PFSK-1 (cell line): ENCODE data around the gene COL8A1.

Experiments used
- FOXP2 ChIP-seq: optimal IDR thresholded peaks from 2 replicates; pipeline ENCODE3; 2011; ENCODE audit warnings: borderline replicate concordance, control low read depth, inconsistent platforms; ENCODE audit not compliant: insufficient read depth; ENCODE audit errors: extremely low read length, extremely low read depth
- POLR2AphosphoS5 ChIP-seq: IDR thresholded peaks from 2 replicates; pipeline ENCODE4 v1.6.1; 2012; ENCODE audit warnings: low read depth, mild to moderate bottlenecking, control low read depth, low read length, moderate library complexity
- SIN3A ChIP-seq: IDR thresholded peaks from 2 replicates; pipeline ENCODE4 v1.6.1; 2012; ENCODE audit warnings: mild to moderate bottlenecking, low read length, moderate library complexity, borderline replicate concordance; ENCODE audit not compliant: insufficient read depth
- TAF1 ChIP-seq: IDR thresholded peaks from 2 replicates; pipeline ENCODE4 v1.6.1; 2012; ENCODE audit warnings: low read length, control low read depth, borderline replicate concordance; ENCODE audit not compliant: insufficient read depth
- TF ChIP-seq, protein P1 (sequence below), 2 experiments: IDR thresholded peaks; 2 replicates each; pipeline versions ENCODE4 v1.6.1 to v1.8.0; 2011 to 2012; ENCODE audit warnings: low read depth in 2 of 2, low read length in 2 of 2, control low read depth in 1 of 2, inconsistent platforms in 1 of 2, mild to moderate bottlenecking in 1 of 2, moderate library complexity in 1 of 2; ENCODE audit not compliant: insufficient read depth in 1 of 2

The COL8A1 gene

DNA sequence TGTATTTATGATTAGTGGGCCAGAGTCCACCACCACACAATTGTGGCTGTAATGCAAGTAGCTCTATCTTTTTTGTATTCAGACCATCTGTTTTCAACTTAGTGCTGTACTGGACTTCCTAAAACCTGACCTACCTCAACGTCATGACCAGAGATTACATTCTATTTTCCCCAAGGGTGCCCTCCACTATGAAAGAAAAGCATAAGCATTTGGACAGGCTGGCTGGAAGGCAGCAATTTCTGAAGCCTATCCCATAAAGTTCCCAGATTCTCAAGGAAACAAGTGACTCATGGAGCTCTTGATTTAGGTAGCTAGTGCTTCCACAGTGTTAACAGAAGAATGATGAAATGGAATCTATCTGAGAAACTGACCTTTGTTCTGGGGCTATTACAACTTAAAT lies 75.8 kb downstream of the COL8A1 start:
- no peak for TF ChIP-seq SIN3A
- no peak for TF ChIP-seq POLR2AphosphoS5
- no peak for TF ChIP-seq TAF1
- TF ChIP-seq, protein P1, sequence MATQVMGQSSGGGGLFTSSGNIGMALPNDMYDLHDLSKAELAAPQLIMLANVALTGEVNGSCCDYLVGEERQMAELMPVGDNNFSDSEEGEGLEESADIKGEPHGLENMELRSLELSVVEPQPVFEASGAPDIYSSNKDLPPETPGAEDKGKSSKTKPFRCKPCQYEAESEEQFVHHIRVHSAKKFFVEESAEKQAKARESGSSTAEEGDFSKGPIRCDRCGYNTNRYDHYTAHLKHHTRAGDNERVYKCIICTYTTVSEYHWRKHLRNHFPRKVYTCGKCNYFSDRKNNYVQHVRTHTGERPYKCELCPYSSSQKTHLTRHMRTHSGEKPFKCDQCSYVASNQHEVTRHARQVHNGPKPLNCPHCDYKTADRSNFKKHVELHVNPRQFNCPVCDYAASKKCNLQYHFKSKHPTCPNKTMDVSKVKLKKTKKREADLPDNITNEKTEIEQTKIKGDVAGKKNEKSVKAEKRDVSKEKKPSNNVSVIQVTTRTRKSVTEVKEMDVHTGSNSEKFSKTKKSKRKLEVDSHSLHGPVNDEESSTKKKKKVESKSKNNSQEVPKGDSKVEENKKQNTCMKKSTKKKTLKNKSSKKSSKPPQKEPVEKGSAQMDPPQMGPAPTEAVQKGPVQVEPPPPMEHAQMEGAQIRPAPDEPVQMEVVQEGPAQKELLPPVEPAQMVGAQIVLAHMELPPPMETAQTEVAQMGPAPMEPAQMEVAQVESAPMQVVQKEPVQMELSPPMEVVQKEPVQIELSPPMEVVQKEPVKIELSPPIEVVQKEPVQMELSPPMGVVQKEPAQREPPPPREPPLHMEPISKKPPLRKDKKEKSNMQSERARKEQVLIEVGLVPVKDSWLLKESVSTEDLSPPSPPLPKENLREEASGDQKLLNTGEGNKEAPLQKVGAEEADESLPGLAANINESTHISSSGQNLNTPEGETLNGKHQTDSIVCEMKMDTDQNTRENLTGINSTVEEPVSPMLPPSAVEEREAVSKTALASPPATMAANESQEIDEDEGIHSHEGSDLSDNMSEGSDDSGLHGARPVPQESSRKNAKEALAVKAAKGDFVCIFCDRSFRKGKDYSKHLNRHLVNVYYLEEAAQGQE (IDR thresholded peaks at IDR 0.05; ENCODE audit: insufficient read depth in 1 of 2, low read depth in 2 of 2, low read length in 2 of 2): no peak
- no peak for TF ChIP-seq FOXP2

DNA sequence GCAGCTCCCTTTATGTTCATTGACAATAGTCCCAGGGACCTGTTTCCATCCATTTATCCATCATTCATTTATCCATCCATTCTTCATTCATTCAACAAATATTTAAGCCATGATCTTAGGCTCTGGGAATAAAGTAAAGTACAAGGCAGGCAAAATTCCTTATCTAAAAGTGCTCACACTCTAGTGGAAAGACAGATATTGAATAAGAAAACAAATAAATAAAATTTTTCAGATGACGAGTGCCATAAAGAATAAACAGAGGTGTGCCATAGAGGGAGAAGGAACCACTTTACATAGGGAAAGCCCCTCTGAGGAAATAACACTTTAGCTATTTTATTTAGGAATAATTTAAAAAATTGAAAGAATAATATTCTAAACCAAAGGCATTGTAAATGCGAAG lies 76.2 kb downstream of the COL8A1 start:
- no peak for TF ChIP-seq FOXP2
- TF ChIP-seq TAF1: no peak
- TF ChIP-seq POLR2AphosphoS5: no peak
- TF ChIP-seq, protein P1 (IDR thresholded peaks at IDR 0.05; ENCODE audit: insufficient read depth in 1 of 2, low read depth in 2 of 2, low read length in 2 of 2): no peak
- no peak for TF ChIP-seq SIN3A

DNA sequence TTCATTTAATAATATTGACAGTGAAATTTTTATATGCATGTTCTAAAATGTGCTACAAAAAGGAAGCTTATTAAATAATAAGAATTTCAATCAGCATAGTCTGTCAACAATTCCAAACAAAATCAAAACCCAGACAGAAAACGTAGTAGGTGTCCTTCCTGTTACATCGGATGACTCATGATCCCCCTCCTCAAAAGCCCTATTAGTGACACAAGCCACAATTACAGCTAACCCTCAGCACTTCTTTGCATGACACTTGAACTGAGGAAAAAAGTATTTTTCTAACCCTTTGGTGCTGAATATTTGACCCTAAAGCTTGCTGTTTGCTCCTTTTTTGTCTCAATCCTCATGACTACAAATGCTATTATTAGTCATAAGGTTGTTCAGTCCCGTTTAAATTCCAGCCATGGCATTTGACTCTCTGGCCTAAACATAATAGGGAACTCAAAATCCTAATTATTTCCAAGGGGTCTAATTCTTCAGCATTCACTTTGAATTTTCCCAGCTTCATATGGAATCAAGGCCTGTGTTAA lies 78.1 kb downstream of the COL8A1 start:
- no peak for TF ChIP-seq POLR2AphosphoS5
- TF ChIP-seq SIN3A: no peak

DNA sequence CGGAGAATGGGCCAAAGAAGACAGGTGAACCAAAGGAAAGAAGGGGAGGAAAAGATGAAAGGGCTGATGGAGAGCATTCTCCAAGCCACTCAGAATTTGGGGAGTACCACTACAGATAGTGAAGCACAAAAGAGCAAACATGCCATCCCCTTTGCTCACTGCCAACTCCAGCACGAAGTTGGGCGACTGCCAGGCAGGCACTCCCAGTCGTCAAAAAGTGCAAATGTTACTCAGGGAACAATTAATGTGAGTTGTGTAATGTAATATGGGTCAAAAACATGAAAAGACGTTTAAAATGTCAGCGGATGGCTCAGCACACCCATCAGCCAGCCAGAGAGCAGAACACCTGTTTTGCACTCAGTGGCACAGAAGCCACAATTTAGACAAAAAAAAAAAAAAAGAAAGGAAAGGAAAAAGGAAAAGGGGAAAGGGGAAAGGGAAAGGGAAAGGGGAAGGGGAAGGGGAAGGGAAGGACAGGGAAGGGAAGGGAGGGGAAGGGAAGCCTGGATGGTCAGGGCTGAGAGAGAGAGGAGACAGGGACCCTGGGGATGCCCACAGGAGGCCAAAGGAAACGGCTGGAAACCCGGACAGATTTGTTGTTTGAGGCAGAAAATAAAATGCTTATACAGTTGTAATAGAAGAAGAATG lies 82.7 kb downstream of the COL8A1 start:
- TF ChIP-seq, protein P1 (IDR thresholded peaks at IDR 0.05; ENCODE audit: insufficient read depth in 1 of 2, low read depth in 2 of 2, low read length in 2 of 2): no peak
- TF ChIP-seq SIN3A: no peak
- TF ChIP-seq FOXP2: no peak
- TF ChIP-seq POLR2AphosphoS5: no peak
- no peak for TF ChIP-seq TAF1

DNA sequence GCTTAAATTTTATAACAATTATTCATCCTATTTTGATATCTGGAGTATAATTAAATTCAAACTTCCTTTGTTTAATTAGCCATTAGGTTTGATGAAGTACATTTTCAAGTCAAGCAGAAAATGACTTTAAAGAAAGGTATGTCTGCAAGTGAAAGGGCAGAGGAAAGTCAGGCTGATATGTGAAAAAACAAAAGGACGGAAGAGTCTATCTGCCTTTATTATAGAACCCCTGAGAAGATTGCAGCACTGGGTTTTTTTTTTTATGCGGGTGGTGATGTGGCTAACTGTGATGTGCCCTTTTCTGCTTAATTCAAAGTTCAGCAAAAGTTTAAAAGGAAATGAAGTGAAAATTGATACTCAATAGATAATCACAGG lies 83.2 kb downstream of the COL8A1 start:
- TF ChIP-seq, protein P1 (IDR thresholded peaks at IDR 0.05; ENCODE audit: insufficient read depth in 1 of 2, low read depth in 2 of 2, low read length in 2 of 2): no peak
- no peak for TF ChIP-seq FOXP2
- TF ChIP-seq TAF1: no peak
- no peak for TF ChIP-seq POLR2AphosphoS5
- no peak for TF ChIP-seq SIN3A
